Activated naive CD8-positive, alpha-beta T cell treated with anti-CD3 and anti-CD28 coated beads, Interleukin-2, amount 50 U/mL, for 16 hours (primary cell): ENCODE results near the gene VEPH1.
A peak's percentile ranks its signal among the peaks of the same experiment; 100 is the strongest.

Experiments
- DNase-seq: peaks from one replicate; pipeline ENCODE4 v3.0.0-alpha.2; 2020; ENCODE audit warnings: low read depth, low spot score

VEPH1 gene

DNA sequence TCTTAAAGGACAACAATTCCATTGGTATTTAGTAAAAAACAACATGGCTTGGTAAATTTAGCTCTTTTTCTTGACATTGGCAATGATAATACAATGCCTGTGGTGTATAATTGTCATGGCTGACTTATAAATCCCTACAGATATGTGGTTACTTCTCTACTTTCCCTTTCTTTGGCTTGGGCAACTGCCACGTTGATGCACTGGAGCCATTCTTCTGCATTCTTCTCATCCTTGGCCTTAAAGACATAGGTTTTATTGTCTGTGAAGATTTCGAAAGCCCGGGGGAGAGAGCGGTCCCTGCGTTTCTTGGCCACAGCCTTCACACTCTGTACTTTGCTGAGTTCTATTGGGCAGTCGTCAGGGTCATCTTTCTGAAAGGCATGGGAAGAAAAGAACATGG, 242.2 kb downstream of the VEPH1 start:
- DNase-seq: no peak

- no peak for DNase-seq
Measured at GRCh38 chr3:157259825-157260224, 243.4 kb downstream of the VEPH1 start.

- DNase-seq: no peak
Measured at GRCh38 chr3:157257101-157257500, 246.1 kb downstream of the VEPH1 start.

DNA sequence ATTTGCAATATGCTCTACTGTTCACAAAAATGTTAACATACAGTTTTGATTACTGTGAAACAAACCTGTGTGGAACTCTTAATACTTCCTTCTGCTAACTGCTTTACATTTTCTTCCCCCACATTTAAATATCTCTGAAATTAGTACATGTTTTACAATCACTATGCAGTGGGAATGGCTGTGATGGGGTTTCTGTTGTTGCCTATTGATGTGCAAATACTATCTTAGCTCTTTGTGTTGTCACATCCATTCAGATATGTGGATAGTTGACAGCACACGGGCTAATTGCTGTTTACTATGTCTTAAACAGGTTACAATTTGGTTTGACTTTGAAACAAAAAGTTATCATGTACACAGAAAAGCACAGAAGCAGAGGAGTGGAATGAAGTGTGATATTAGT, 247.4 kb downstream of the VEPH1 start:
- DNase-seq: no peak

DNA sequence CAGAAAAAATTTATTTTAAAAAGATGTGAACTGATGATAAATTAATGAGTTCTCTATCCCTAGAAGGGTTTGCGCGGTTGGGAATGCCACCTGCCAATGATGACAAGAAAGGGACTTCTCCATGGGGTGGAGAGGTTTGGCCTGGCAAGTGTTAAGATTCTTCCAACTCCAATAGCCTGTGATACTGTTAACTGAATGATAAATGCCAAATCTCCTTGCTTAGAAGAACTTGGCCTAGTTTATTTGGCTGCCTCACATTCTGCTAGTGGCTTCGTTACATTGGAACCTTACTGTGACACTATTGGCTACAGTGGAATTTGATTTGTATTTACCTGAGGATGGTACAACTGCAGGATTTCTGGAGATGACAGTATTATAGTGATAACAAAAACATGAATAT, 251.5 kb downstream of the VEPH1 start:
- DNase-seq: no peak

DNA sequence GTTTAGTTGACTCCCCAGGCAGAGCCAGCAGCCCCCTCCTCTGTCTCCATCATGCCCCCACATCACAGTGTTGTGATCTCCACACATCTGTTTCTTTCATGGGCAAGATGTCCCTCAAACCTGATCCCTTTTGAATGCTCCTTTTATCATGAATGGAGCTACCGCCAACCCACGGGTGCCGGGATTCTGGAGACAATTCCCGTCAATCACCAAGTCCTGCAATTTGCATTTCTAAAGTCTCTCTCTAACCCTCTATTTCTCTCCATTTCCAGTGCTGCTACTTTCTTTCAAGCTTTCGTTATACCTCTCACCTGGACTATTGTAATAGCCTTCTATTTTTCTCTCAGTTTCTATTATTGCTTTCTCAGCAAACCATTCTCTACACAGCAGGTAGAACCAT, 253.6 kb downstream of the VEPH1 start:
- DNase-seq: no peak

GRCh38 chr3:157248590-157249422, 254.4 kb downstream of the VEPH1 start:
- no peak for DNase-seq

DNA sequence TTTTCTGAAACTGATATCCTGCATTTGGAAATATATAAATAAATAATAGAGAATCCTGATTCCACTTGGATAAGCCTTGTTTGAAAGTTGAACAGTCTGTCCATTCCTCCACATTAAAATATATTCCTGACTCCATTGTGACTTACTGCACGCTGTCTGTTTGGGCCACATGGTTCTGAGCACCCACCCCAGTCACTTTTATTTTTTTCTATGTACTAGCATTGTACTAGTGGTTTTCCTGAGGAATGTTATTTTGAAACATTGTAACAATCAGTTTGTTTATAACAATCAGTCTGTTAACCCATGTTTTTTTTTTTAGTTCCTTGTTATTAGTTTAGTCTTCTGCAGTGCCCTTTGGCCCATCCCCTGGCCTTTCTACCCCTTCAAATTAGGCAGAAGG, 255.8 kb downstream of the VEPH1 start:
- no peak for DNase-seq

GRCh38 chr3:157242836-157243235, 260.4 kb downstream of the VEPH1 start:
- no peak for DNase-seq

DNA sequence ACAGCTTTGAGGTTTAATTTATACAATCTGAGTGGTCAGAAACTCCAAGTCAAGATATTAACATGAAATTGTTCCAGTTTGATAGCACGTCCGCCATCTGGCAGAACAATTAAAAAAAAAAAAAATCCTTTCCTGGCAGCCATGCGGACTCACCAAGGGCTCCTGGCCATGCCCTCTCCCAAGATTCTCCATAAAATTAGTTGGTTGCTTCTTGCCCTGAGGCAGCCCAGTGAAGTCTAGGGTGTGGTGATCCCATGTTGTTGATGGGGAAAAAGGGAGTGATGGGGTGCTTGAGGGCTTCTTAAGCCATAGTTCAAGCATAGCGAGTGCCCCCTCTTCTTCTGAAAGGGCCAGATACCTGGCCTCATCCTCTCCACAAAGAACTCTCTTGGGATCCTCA, 261.6 kb downstream of the VEPH1 start:
- DNase-seq: no peak

GRCh38 chr3:157240408-157240807, 262.8 kb downstream of the VEPH1 start:
- DNase-seq: no peak

DNA sequence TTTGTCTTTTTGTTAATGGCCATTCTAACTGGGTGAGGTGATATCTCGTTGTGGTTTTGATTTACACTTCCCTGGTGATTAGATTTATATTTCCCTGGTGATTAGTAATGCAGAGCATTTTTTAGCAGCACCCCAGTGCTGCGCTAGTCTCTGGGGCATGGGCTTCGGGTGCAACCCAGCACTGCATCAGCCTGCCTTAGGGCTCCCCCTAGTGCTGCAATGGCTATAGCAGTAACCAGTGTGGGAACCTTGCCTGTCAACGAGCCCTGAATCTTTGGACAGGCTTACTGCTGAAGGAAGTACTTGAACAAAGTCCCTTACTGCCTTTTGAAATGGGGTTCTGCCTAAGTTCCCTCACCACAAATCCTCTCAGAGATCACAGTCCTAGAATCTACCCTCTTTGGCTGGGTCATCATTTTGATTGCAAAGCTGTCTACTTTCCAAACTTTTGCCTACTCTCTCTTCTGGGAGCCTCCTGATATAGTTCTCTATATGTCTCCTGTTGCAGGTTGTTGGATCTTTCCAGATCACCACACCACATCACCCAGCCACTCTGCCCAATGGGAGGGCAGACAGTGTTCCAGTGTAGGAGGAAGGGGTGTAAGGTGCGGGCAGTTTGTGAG, 264.0 kb downstream of the VEPH1 start:
- peak; percentile 44 for DNase-seq

GRCh38 chr3:157238457-157238856, 264.8 kb downstream of the VEPH1 start:
- no peak for DNase-seq

- DNase-seq: no peak
Measured at GRCh38 chr3:157237886-157238285, 265.3 kb downstream of the VEPH1 start.

DNA sequence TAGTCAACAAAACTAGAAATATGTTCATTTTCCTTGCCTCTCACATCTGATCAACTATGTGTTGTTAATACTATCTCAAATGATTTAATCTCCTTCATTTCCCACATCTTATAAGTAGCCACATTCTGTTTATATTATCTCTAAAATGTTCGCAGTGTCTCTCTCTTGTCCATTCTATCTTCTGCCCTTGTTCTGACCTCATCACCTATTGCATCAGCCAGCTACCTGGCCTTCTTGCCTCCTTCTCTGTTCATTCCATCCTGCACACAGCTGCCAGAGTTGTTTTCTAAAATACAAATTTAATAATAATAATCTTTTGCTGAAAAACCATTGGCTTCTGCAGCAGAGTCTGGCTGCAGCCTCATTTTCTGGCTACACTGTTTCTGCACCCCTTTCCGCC, 267.9 kb downstream of the VEPH1 start:
- no peak for DNase-seq

DNA sequence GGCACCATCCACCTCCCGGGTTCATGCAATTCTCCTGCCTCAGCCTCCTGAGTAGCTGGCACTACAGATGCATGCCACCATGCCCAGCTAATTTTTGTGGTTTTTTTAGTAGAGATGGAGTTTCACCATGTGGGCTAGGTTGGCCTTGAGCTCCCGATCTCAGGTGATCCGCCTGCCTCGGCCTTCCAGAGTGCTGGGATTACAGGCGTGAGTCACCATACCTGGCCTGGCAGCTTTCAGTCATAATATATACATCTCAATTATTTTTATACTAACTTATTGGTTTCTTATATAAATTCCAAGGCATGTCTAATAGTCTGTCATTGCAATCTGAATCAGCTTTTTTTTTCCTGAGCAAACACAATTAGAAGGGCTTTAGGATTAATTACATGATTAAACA, 269.3 kb downstream of the VEPH1 start:
- no peak for DNase-seq

DNA sequence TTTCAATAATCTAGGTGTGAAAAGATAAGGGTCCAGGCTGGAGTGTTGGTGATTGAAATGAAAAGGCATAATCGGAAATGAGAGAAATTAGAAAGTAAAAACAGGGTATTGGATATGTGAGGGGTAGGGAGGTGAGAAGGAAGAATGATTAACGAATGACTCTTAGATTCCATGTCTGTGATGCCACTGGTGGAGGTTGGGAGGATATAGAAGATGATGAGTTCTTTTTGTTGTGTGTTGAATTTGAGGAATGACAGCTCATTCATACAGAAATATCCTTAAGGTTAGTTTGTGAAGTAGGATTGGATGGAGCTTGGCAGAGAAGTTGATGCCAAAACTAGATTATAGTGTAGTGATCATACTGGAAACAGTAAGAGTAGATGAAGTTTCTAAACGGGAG, 271.1 kb downstream of the VEPH1 start:
- no peak for DNase-seq

DNA sequence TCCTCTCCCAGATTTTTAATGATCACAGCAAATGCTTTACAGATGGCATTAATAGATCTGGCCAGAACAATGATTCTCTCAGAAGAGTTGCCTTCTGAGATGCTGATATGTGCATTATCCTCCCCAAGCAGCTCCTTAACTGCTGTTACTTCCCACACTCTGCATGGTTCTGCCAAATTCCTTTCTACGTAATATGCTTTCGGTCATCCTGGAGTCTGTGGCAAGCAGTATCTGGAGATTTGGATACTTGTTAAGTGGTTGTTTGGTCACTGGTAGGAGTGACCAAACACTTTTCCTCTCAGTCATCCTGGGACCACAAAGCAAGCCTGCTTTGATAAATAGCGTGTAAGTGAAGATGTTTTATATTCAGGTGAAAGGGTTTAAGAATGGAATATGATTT, 272.1 kb downstream of the VEPH1 start:
- DNase-seq: no peak

GRCh38 chr3:157226173-157226847, 276.9 kb downstream of the VEPH1 start:
- DNase-seq: no peak

DNA sequence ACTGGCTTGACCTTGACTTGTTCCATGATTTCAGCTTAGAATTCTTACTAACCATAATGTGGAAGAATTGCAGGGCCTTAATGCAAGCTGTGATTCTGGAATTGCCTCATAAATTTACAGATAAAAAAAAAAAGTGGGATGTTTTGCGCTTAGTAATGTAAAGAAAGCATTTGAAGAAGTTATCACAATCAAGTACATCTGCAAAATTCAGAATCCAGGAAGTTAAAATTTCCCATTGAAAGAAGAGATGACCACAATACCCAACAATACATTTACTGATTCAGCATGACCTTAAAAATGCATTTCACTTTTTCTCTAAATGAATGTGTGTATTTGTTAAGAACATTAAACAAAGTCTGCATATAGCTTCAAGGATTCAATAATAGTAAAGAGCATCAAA, 278.2 kb downstream of the VEPH1 start:
- no peak for DNase-seq

DNA sequence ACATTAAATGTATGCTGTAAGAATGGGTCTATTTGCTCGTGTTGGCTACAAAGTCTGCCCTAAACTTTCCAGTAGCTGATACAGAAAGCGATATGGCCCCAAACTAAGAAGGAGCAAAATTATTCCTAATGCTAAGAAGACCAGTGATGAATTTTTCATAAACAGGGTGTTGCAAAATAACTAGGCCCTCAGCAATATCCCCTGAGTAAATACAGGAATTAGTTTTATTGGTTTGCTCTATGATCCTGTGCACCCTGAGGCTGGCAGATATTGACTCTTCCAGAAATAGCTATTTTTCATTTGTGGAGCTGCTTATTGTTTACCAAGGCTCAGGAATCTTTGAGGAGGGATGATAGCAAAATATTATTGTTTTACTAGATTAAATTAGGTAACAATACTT, 282.3 kb downstream of the VEPH1 start:
- no peak for DNase-seq

GRCh38 chr3:157220211-157220610, 283.0 kb downstream of the VEPH1 start:
- no peak for DNase-seq

DNA sequence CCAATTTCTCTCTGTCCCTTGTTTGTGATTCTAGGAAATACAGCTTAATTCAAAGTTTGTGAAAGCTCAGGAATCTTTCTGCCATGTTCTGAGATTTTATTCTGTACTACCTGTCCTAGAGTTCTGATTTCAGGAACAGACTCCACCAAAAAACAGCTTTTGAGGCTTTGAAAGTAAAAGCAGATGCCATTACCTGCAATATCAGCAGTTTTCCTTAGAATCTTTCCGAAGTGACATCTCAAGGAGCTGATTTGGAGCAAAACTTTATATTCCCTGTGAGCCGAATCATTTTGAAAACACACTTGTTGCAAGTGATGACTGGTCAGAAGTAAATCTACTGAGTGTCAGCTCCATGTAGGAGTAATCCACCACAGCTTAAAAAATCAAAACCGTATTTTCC, 284.0 kb downstream of the VEPH1 start:
- no peak for DNase-seq
